ENCODE results near the gene ABHD2.
A peak's percentile ranks its signal among the peaks of the same experiment; 100 is the strongest.

ABHD2 gene

GRCh38 chr15:89167267-89168176, 79.3 kb downstream of the ABHD2 start:
- no peak for DNase-seq

GRCh38 chr15:89168316-89168833, 80.1 kb downstream of the ABHD2 start:
- peak in 1 of 3 experiments; percentile 33 for DNase-seq

GRCh38 chr15:89170364-89170763, 82.1 kb downstream of the ABHD2 start:
- no peak for DNase-seq

GRCh38 chr15:89171136-89172072, 83.1 kb downstream of the ABHD2 start:
- peak; percentile 19 to 66 (median 52) for DNase-seq

- DNase-seq, result no peak
Measured at GRCh38 chr15:89172921-89173320, 84.7 kb downstream of the ABHD2 start.

- DNase-seq, result no peak
Measured at GRCh38 chr15:89174476-89174875, 86.2 kb downstream of the ABHD2 start.

GRCh38 chr15:89175617-89176191, 87.4 kb downstream of the ABHD2 start:
- no peak for DNase-seq

- no peak for DNase-seq
Measured at GRCh38 chr15:89177116-89177515, 88.9 kb downstream of the ABHD2 start.

- peak; percentile 30 to 85 (median 68) for DNase-seq
Measured at GRCh38 chr15:89177633-89178306, 89.5 kb downstream of the ABHD2 start.

GRCh38 chr15:89178307-89178977, 90.2 kb downstream of the ABHD2 start:
- DNase-seq, result no peak

GRCh38 chr15:89179966-89180875, 92.0 kb downstream of the ABHD2 start:
- DNase-seq, result no peak

- peak in 1 of 3 experiments; percentile 40 for DNase-seq
Measured at GRCh38 chr15:89184357-89184756, 96.1 kb downstream of the ABHD2 start.

GRCh38 chr15:89184886-89185526, 96.8 kb downstream of the ABHD2 start:
- no peak for DNase-seq

- DNase-seq, result no peak
Measured at GRCh38 chr15:89186803-89187202, 98.5 kb downstream of the ABHD2 start.

- no peak for DNase-seq
Measured at GRCh38 chr15:89187301-89187985, 99.2 kb downstream of the ABHD2 start.

- DNase-seq, result no peak
Measured at GRCh38 chr15:89187986-89188514, 99.8 kb downstream of the ABHD2 start.

- DNase-seq, result no peak
Measured at GRCh38 chr15:89192136-89192535, 103.9 kb downstream of the ABHD2 start.

- no peak for DNase-seq
Measured at GRCh38 chr15:89192766-89193165, 104.5 kb downstream of the ABHD2 start.

GRCh38 chr15:89194608-89195007, 106.4 kb downstream of the ABHD2 start:
- no peak for DNase-seq

Data from NCI-H1417 (cell line).